H9 (cell line): ENCODE data around the gene HIGD2A. TPM values are rescaled to one million over a fixed set of nuclear protein-coding genes. Genes with fewer than 3 reads are reported as not detected.
A peak's percentile ranks its signal among the peaks of the same experiment; 100 is the strongest.

Source experiments
- DNase-seq: peaks from one replicate; pipeline ENCODE4 v3.0.0-alpha.2; 2017
- H2AFZ ChIP-seq: one replicate; pipeline ENCODE4 v1.6.1; 2013; ENCODE audit warnings: mild to moderate bottlenecking, low read length, control low read depth, moderate library complexity
- H2AK5ac ChIP-seq: 2 replicates; pipeline ENCODE4 v1.6.1; 2013; ENCODE audit warnings: low read length, control low read depth, mixed read lengths; ENCODE audit not compliant: insufficient read length
- H2BK120ac ChIP-seq: one replicate; pipeline ENCODE4 v1.6.1; 2013; ENCODE audit warnings: low read depth, mild to moderate bottlenecking, low read length, control low read depth, inconsistent platforms; ENCODE audit not compliant: poor library complexity, severe bottlenecking
- H2BK12ac ChIP-seq: 2 replicates; pipeline ENCODE4 v1.6.1; 2013; ENCODE audit warnings: low read length, control low read depth, mixed read lengths, low read depth; ENCODE audit not compliant: insufficient read length
- H2BK15ac ChIP-seq: 2 replicates; pipeline ENCODE4 v1.6.1; 2013; ENCODE audit warnings: low read depth, low read length, control low read depth
- H2BK20ac ChIP-seq: one replicate; pipeline ENCODE4 v1.6.1; 2013; ENCODE audit warnings: low read depth, mild to moderate bottlenecking, low read length, control low read depth, inconsistent platforms; ENCODE audit not compliant: poor library complexity, severe bottlenecking
- H2BK5ac ChIP-seq: 2 replicates; pipeline ENCODE4 v1.6.1; 2013; ENCODE audit warnings: low read length, control low read depth, mixed read lengths; ENCODE audit not compliant: insufficient read length
- H3K14ac ChIP-seq: 2 replicates; pipeline ENCODE4 v1.6.1; 2013; ENCODE audit warnings: low read length, control low read depth; ENCODE audit not compliant: insufficient read depth
- H3K18ac ChIP-seq: 2 replicates; pipeline ENCODE4 v1.6.1; 2013; ENCODE audit warnings: low read depth, mild to moderate bottlenecking, mixed read lengths, low read length, control low read depth; ENCODE audit not compliant: insufficient read length
- H3K23ac ChIP-seq: 2 replicates; pipeline ENCODE4 v1.6.1; 2013; ENCODE audit warnings: low read length, control low read depth, mixed read lengths, low read depth; ENCODE audit not compliant: insufficient read length
- H3K23me2 ChIP-seq: 2 replicates; pipeline ENCODE4 v1.6.1; 2013; ENCODE audit warnings: low read depth, mild to moderate bottlenecking, mixed read lengths, low read length, control low read depth; ENCODE audit not compliant: insufficient read length, poor library complexity, severe bottlenecking
- H3K27ac ChIP-seq: 2 replicates; pipeline ENCODE4 v1.5.1; 2013; ENCODE audit warnings: low read length, control low read depth, mixed read lengths, low read depth; ENCODE audit not compliant: insufficient read length
- H3K27me3 ChIP-seq: 2 replicates; pipeline ENCODE4 v1.6.1; 2013; ENCODE audit warnings: low read length, control low read depth, inconsistent platforms; ENCODE audit not compliant: insufficient read depth
- H3K4ac ChIP-seq: 2 replicates; pipeline ENCODE4 v1.6.1; 2013; ENCODE audit warnings: low read depth, mild to moderate bottlenecking, control low read depth, inconsistent platforms, low read length, moderate library complexity
- H3K4me1 ChIP-seq: 2 replicates; pipeline ENCODE4 v1.6.1; 2013; ENCODE audit warnings: low read length, control low read depth, inconsistent platforms; ENCODE audit not compliant: insufficient read depth
- H3K4me2 ChIP-seq: 2 replicates; pipeline ENCODE4 v1.6.1; 2013; ENCODE audit warnings: low read length, control low read depth, mixed read lengths; ENCODE audit not compliant: insufficient read length, insufficient read depth
- H3K56ac ChIP-seq: 2 replicates; pipeline ENCODE4 v1.6.1; 2013; ENCODE audit warnings: low read depth, mild to moderate bottlenecking, mixed read lengths, low read length, control low read depth; ENCODE audit not compliant: insufficient read length
- H3K79me1 ChIP-seq: 2 replicates; pipeline ENCODE4 v1.6.1; 2013; ENCODE audit warnings: low read depth, mild to moderate bottlenecking, moderate library complexity, low read length, control low read depth, inconsistent platforms; ENCODE audit not compliant: insufficient read depth, poor library complexity, severe bottlenecking
- H3K79me2 ChIP-seq: 2 replicates; pipeline ENCODE4 v1.6.1; 2013; ENCODE audit warnings: low read length, control low read depth, inconsistent platforms; ENCODE audit not compliant: insufficient read depth
- H3K9ac ChIP-seq: 2 replicates; pipeline ENCODE4 v1.6.1; 2013; ENCODE audit warnings: low read length, control low read depth, mixed read lengths; ENCODE audit not compliant: insufficient read length; ENCODE audit errors: extremely low read depth
- H3K9me3 ChIP-seq: one replicate; pipeline ENCODE4 v1.6.1; 2013; ENCODE audit warnings: low read depth, low read length, inconsistent platforms; ENCODE audit not compliant: control insufficient read depth
- H3T11ph ChIP-seq: one replicate; pipeline ENCODE4 v1.6.1; 2013; ENCODE audit warnings: mild to moderate bottlenecking, low read length, control low read depth, inconsistent platforms
- H4K20me1 ChIP-seq: one replicate; pipeline ENCODE4 v1.6.1; 2013; ENCODE audit not compliant: control insufficient read depth, insufficient read length, insufficient read depth
- H4K5ac ChIP-seq: 2 replicates; pipeline ENCODE4 v1.6.1; 2013; ENCODE audit warnings: low read depth, mild to moderate bottlenecking, mixed read lengths, low read length, control low read depth; ENCODE audit not compliant: insufficient read length
- H4K8ac ChIP-seq: replicated peaks from 2 replicates; pipeline ENCODE4 v1.6.1; 2013; ENCODE audit warnings: low read length, control low read depth, mixed read lengths, low read depth; ENCODE audit not compliant: insufficient read length
- H4K91ac ChIP-seq: 2 replicates; pipeline ENCODE4 v1.6.1; 2013; ENCODE audit warnings: low read depth, mild to moderate bottlenecking, moderate library complexity, mixed read lengths, low read length, control low read depth; ENCODE audit not compliant: insufficient read length
- H3K27ac Mint-ChIP-seq, 3 experiments: 2 replicates in 2 of 3; 3 replicates in 1 of 3; pipeline ENCODE4 v1.8.0; 2020 to 2021; ENCODE audit warnings: mixed read lengths in 3 of 3, mild to moderate bottlenecking in 1 of 3, moderate library complexity in 1 of 3
- H3K27me3 Mint-ChIP-seq: 2 replicates; pipeline ENCODE4 v1.8.0; 2021; ENCODE audit warnings: low read depth, mild to moderate bottlenecking, moderate library complexity, mixed read lengths
- H3K36me3 Mint-ChIP-seq, 3 experiments: 2 replicates in 2 of 3; 3 replicates in 1 of 3; pipeline ENCODE4 v1.8.0; 2020 to 2021; ENCODE audit warnings: low read depth in 3 of 3, mixed read lengths in 3 of 3; ENCODE audit not compliant: insufficient read depth in 1 of 3
- H3K4me1 Mint-ChIP-seq, 2 experiments: 2 replicates each; pipeline ENCODE4 v1.8.0; 2020; ENCODE audit warnings: mixed read lengths in 2 of 2
- H3K4me3 Mint-ChIP-seq, 2 experiments: 2 replicates in 1 of 2; 3 replicates in 1 of 2; pipeline ENCODE4 v1.8.0; 2020 to 2021; ENCODE audit warnings: mild to moderate bottlenecking in 2 of 2, mixed read lengths in 2 of 2, moderate library complexity in 1 of 2
- H3K9me3 Mint-ChIP-seq, 2 experiments: 2 replicates in 1 of 2; 3 replicates in 1 of 2; pipeline ENCODE4 v1.8.0; 2020; ENCODE audit warnings: mild to moderate bottlenecking in 2 of 2, mixed read lengths in 2 of 2, moderate library complexity in 1 of 2
- WGBS: extraction: QIAGEN DNeasy Blood & Tissue Kit; methylation state at CpG from one replicate; pipeline ENCODE4 v1.1.7; 2013; ENCODE audit warnings: missing lambda C conversion rate, low lambda C conversion rate, mixed read lengths; ENCODE audit not compliant: insufficient read length; ENCODE audit errors: extremely low coverage; 5-methylcytosine and 5-hydroxymethylcytosine counted together
- total RNA-seq: library from RNA; stranded (reverse); gene quantifications from 2 replicates; pipeline ENCODE4 v1.2.1, GENCODE V29; 2021
- TF ChIP-seq, protein P1 (sequence below): fragments of 200-600 bp; sonication (generic); conservative IDR thresholded peaks from 3 replicates; pipeline ENCODE4 v1.8.0; 2021; ENCODE audit warnings: antibody characterized with exemption, mild to moderate bottlenecking

HIGD2A gene
- total RNA-seq, 1 experiment from 2014 or later: 92.3 TPM

DNA sequence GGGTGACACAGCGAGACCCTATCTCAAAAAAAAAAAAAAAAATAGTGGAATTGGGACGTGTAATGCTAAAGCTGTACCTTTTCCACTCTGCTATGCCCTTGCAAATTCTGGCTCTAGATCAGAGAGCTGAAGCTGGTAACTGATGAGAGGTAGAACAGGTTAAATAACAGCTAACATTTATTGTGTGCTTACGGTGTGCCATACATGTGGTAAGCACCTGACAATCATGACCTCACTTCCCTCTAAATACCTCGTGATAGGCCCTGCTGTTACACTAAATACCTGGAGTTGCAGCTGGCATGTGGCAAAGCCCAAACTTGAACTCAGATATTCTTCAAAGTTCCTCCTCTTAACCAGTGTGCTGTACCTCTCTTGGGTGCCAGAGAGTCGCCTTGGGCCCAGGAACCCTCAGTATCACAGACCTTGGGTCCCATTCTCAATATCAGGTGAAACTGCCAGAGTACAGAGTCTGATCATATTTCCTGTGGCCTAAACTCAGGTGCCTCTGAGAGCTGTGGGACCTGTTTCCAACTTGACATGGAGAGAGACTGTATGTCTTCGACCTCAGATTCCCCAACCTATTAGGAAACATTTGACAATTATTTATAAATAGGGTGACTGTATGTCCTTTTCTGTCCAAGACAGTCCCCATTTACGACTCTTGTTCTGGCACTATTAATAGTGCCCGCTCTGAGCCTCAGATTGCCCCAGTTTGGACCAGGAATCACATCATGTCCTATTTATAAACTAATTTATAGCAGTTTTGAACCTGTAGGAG is 18.4 kb upstream of the HIGD2A start:
- Histone ChIP-seq H3K18ac (no peak overlapping the region), H2BK20ac (no peak overlapping the region), H3K27me3 (peaks cover 3% of the 10 kb centered on the region; the same call in 1 of the 2 replicates), H2AFZ (no peak overlapping the region), H2BK5ac (no peak overlapping the region), H4K20me1 (no peaks in the 10 kb centered on the region), H2BK15ac (no peak overlapping the region), H3K23me2 (peaks cover 13% of the 10 kb centered on the region), H3K4me1 (no peaks in the 10 kb centered on the region), H2AK5ac (no peak overlapping the region), H3K4me2 (no peak overlapping the region), H3T11ph (no peak overlapping the region), H3K9ac (no peak overlapping the region), H3K14ac (no peak overlapping the region), H3K27ac (no peak overlapping the region), H3K79me1 (no peaks in the 10 kb centered on the region), H4K8ac (no peak overlapping the region), H3K4ac (no peak overlapping the region), H3K56ac (no peak overlapping the region), H3K9me3 (no peaks in the 10 kb centered on the region), H3K23ac (no peak overlapping the region), H2BK12ac (no peak overlapping the region), H2BK120ac (no peak overlapping the region), H4K5ac (no peak overlapping the region), H3K79me2 (no peaks in the 10 kb centered on the region), H4K91ac (no peak overlapping the region)
- TF ChIP-seq, protein P1, sequence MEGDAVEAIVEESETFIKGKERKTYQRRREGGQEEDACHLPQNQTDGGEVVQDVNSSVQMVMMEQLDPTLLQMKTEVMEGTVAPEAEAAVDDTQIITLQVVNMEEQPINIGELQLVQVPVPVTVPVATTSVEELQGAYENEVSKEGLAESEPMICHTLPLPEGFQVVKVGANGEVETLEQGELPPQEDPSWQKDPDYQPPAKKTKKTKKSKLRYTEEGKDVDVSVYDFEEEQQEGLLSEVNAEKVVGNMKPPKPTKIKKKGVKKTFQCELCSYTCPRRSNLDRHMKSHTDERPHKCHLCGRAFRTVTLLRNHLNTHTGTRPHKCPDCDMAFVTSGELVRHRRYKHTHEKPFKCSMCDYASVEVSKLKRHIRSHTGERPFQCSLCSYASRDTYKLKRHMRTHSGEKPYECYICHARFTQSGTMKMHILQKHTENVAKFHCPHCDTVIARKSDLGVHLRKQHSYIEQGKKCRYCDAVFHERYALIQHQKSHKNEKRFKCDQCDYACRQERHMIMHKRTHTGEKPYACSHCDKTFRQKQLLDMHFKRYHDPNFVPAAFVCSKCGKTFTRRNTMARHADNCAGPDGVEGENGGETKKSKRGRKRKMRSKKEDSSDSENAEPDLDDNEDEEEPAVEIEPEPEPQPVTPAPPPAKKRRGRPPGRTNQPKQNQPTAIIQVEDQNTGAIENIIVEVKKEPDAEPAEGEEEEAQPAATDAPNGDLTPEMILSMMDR: no peak
- H3K4me1 Mint-ChIP-seq: peaks cover 4 to 7% of the 10 kb centered on the region in 2 experiments
- WGBS: no CpG with 5 or more reads among the region's 8 CpGs
- no peak overlapping the region for H3K4me3 Mint-ChIP-seq
- H3K27me3 Mint-ChIP-seq: peaks cover 19% of the 10 kb centered on the region
- H3K9me3 Mint-ChIP-seq: no peaks in the 10 kb centered on the region
- H3K36me3 Mint-ChIP-seq: peaks cover 9 to 25% (median 12%) of the 10 kb centered on the region in 3 experiments
- DNase-seq: no peak
- 0 out of 7 replicates have a peak overlapping the region, but pooled peaks of 1 of the 3 experiments have one; percentile 40 for H3K27ac Mint-ChIP-seq
